OCI-LY1 (cell line): Measurements from ENCODE around the gene LHX3.

ENCODE experiments used
- H2AFZ ChIP-seq: fragments of 200-600 bp; sonication (generic), shearing (Covaris generic); 2 replicates; pipeline ENCODE4 v1.6.0; 2014; ENCODE audit warnings: antibody characterized with exemption, mild to moderate bottlenecking, low read length
- H3F3A ChIP-seq: fragments of 200-600 bp; sonication (generic), shearing (Covaris generic); 2 replicates; pipeline ENCODE4 v1.6.0; 2014; ENCODE audit warnings: mild to moderate bottlenecking, antibody characterized with exemption, low read length, moderate library complexity; ENCODE audit not compliant: insufficient read depth
- H3K27ac ChIP-seq: fragments of 200-600 bp; sonication (generic); 2 replicates; pipeline ENCODE4 v1.5.1; 2014; ENCODE audit warnings: low read length, mixed run types, mild to moderate bottlenecking, low read depth; ENCODE audit not compliant: poor library complexity, severe bottlenecking
- H3K27me3 ChIP-seq: fragments of 200-600 bp; sonication (generic); 2 replicates; pipeline ENCODE4 v1.6.0; 2014; ENCODE audit warnings: antibody characterized with exemption, mild to moderate bottlenecking, low read length, moderate library complexity; ENCODE audit not compliant: insufficient read depth
- H3K36me3 ChIP-seq: fragments of 200-600 bp; sonication (generic); 2 replicates; pipeline ENCODE4 v1.6.1; 2014; ENCODE audit warnings: mild to moderate bottlenecking, antibody characterized with exemption, low read length, moderate library complexity, mixed read lengths; ENCODE audit not compliant: insufficient read depth
- H3K4me1 ChIP-seq: fragments of 200-600 bp; sonication (generic); 2 replicates; pipeline ENCODE4 v1.5.1; 2014; ENCODE audit warnings: mild to moderate bottlenecking, low read length, moderate library complexity; ENCODE audit not compliant: insufficient read depth, severe bottlenecking
- H3K4me2 ChIP-seq: fragments of 200-600 bp; sonication (generic), shearing (Covaris generic); 2 replicates; pipeline ENCODE4 v1.6.1; 2014; ENCODE audit warnings: low read length
- H3K4me3 ChIP-seq: fragments of 200-600 bp; sonication (generic); 2 replicates; pipeline ENCODE4 v1.5.1; 2014; ENCODE audit warnings: low read length, low read depth, mild to moderate bottlenecking, mixed read lengths; ENCODE audit not compliant: poor library complexity, severe bottlenecking
- H3K79me2 ChIP-seq: fragments of 200-600 bp; shearing (Covaris generic); 2 replicates; pipeline ENCODE4 v1.6.1; 2016; ENCODE audit warnings: mixed run types, low read length, mixed read lengths; ENCODE audit not compliant: insufficient read depth
- H3K9ac ChIP-seq: fragments of 200-600 bp; sonication (generic), shearing (Covaris generic); 2 replicates; pipeline ENCODE4 v1.6.1; 2014; ENCODE audit warnings: mild to moderate bottlenecking, low read length, mixed read lengths
- H3K9me2 ChIP-seq: fragments of 200-600 bp; sonication (generic), shearing (Covaris generic); 2 replicates; pipeline ENCODE4 v1.6.1; 2014; ENCODE audit warnings: low read depth, mild to moderate bottlenecking, low read length, mixed read lengths
- H3K9me3 ChIP-seq: fragments of 200-600 bp; shearing (Covaris generic); 2 replicates; pipeline ENCODE4 v1.6.1; 2014; ENCODE audit warnings: low read length, mixed read lengths
- H4K20me1 ChIP-seq: fragments of 200-600 bp; sonication (generic), shearing (Covaris generic); 2 replicates; pipeline ENCODE4 v1.6.0; 2016; ENCODE audit warnings: mild to moderate bottlenecking, low read length; ENCODE audit not compliant: insufficient read depth
- CTCF ChIP-seq: fragments of 200-600 bp; sonication (generic), shearing (Covaris generic); IDR thresholded peaks from 2 replicates; pipeline ENCODE4 v1.5.1; 2017; ENCODE audit warnings: mild to moderate bottlenecking, antibody characterized with exemption, low read length, moderate library complexity, mixed read lengths
- EZH2 ChIP-seq: fragments of 200-600 bp; sonication (generic), shearing (Covaris generic); IDR thresholded peaks from 2 replicates; pipeline ENCODE4 v1.8.0; 2017; ENCODE audit warnings: borderline replicate concordance, mixed run types, mild to moderate bottlenecking, antibody characterized with exemption, low read length, moderate library complexity, mixed read lengths

The LHX3 gene

GRCh38 chr9:136216541-136217244 is 11.8 kb upstream of the LHX3 start:
- Histone ChIP-seq H3K27me3 (no peaks in the 10 kb centered on the region), H3K79me2 (no peaks in the 10 kb centered on the region), H3F3A (no peaks in the 10 kb centered on the region), H3K9ac (no peak overlapping the region), H3K4me3 (no peak overlapping the region), H3K4me1 (peaks cover 27% of the 10 kb centered on the region), H3K27ac (no peak overlapping the region), H3K9me2 (no peaks in the 10 kb centered on the region), H3K36me3 (peaks cover 97% of the 10 kb centered on the region), H4K20me1 (no peaks in the 10 kb centered on the region), H3K9me3 (peaks cover 6% of the 10 kb centered on the region; the same call in 1 of the 2 replicates), H2AFZ (no peak overlapping the region), H3K4me2 (no peak overlapping the region)
- TF ChIP-seq EZH2, result no peak
- TF ChIP-seq CTCF, result no peak

GRCh38 chr9:136213733-136214132 is 8.8 kb upstream of the LHX3 start:
- no peak overlapping the region for H2AFZ ChIP-seq
- H3K9me3 ChIP-seq, result peaks cover 6% of the 10 kb centered on the region; the same call in 1 of the 2 replicates
- H3K4me2 ChIP-seq, result no peak overlapping the region
- no peak overlapping the region for H3K4me3 ChIP-seq
- H4K20me1 ChIP-seq, result no peaks in the 10 kb centered on the region
- no peaks in the 10 kb centered on the region for H3F3A ChIP-seq
- peaks cover 100% of the 10 kb centered on the region for H3K36me3 ChIP-seq
- no peak overlapping the region for H3K27ac ChIP-seq
- no peak overlapping the region for H3K9ac ChIP-seq
- no peaks in the 10 kb centered on the region for H3K79me2 ChIP-seq
- no peaks in the 10 kb centered on the region for H3K27me3 ChIP-seq
- no peaks in the 10 kb centered on the region for H3K9me2 ChIP-seq
- H3K4me1 ChIP-seq, result peaks cover 34% of the 10 kb centered on the region
- TF ChIP-seq CTCF, result no peak
- no peak for TF ChIP-seq EZH2

GRCh38 chr9:136212345-136212950 is 7.5 kb upstream of the LHX3 start:
- H2AFZ ChIP-seq, result no peak overlapping the region
- no peaks in the 10 kb centered on the region for H4K20me1 ChIP-seq
- TF ChIP-seq CTCF, result no peak
- TF ChIP-seq EZH2, result no peak
- no peaks in the 10 kb centered on the region for H3K79me2 ChIP-seq
- H3K27me3 ChIP-seq, result no peaks in the 10 kb centered on the region
- H3K4me3 ChIP-seq, result no peak overlapping the region
- no peak overlapping the region; the same call in 1 of the 2 replicates for H3K4me2 ChIP-seq
- peak overlapping the region; percentile 66 for H3K27ac ChIP-seq
- H3K9ac ChIP-seq, result no peak overlapping the region
- peaks cover 6% of the 10 kb centered on the region; the same call in 1 of the 2 replicates for H3K9me3 ChIP-seq
- no peaks in the 10 kb centered on the region for H3K9me2 ChIP-seq
- H3F3A ChIP-seq, result no peaks in the 10 kb centered on the region
- peaks cover 46% of the 10 kb centered on the region for H3K4me1 ChIP-seq
- peaks cover 96% of the 10 kb centered on the region for H3K36me3 ChIP-seq
